GM18868 (cell line): Measurements from ENCODE around the gene TEKT3.

Experiments
- ATAC-seq: cut with Tn5 transposase; IDR thresholded peaks from one replicate; pipeline ENCODE4 v1.9.1; 2021; ENCODE audit warnings: mild to moderate bottlenecking, moderate library complexity; ENCODE audit not compliant: unreplicated experiment

The TEKT3 gene

DNA sequence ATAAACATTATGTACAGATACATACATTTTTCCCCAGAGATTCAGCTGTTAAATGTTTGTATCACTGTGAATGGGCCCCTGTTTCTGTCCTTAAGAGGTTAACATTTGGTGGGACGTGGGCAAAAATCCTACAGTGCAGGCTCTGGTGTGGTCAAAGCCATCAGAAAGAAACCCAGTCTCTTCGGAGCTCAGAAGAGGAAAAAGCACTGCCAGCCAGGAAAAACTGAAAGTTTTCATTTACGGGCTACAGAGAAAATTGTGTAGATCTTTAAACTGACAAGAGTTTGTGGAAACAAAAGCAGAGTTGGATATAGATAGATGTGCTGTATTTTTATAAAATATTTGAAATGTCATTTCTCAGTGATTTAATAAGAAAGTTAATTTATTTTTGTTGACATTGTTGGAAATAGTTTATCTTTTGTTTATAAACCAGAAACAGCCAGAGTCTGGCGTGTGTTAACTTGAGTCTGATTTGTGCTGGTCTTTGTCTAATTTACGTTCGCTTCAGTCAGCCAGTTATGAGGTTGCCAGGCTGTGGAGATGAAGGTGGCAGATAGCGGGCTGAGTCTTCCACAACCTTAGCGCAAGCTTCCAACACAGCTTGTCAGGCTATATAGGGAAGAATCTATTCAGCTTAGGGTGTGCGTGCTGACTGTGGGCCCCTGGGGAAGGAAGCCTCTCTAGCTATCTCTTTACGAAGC, 9.5 kb upstream of the TEKT3 start:
- ATAC-seq, result no peak

- no peak for ATAC-seq
Observed at GRCh38 chr17:15349119-15349518, 7.7 kb upstream of the TEKT3 start.

- no peak for ATAC-seq
Observed at GRCh38 chr17:15348021-15348420, 6.6 kb upstream of the TEKT3 start.

- no peak for ATAC-seq
Observed at GRCh38 chr17:15346066-15346595, 4.7 kb upstream of the TEKT3 start.

- ATAC-seq, result no peak
Observed at GRCh38 chr17:15343749-15344148, 2.4 kb upstream of the TEKT3 start.

DNA sequence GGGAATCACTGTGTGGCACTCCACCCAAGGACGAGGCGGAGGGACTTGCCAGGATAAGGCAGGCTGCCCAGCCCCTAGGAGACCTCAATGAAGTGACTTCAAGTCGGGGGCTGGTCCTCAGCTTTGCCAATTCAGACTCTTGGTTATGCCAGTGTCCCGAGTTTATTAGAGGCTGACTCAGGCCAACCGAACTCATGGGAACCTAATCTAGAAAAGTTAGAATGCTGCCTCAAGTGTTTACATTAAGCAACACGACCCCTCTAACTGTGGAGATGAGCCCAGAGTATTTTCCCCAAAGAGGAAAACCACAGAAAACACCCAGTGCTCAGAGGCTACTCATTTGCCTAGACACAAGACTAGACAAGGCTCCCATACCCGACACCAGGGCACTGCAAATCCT, 1.1 kb upstream of the TEKT3 start:
- no peak for ATAC-seq

DNA sequence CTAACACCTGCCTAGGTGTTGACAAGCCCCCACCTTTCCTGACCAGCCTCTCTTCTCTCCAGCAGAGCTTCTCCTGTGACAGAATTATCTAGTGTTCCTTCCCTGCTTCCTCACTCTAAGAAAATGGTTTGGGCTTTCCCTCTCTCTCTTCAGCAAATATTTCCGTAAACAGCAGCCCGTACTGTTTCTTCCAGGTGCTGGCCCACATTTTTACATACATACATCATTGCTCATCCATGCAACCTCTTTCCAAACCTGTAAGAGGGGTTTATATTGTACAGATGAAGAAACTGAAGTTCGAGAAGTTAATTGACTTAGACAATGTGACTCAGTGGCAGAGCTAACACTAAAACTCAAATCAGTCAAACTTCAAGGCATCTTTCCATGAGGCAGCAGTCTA, 569 bp upstream of the TEKT3 start:
- no peak for ATAC-seq

DNA sequence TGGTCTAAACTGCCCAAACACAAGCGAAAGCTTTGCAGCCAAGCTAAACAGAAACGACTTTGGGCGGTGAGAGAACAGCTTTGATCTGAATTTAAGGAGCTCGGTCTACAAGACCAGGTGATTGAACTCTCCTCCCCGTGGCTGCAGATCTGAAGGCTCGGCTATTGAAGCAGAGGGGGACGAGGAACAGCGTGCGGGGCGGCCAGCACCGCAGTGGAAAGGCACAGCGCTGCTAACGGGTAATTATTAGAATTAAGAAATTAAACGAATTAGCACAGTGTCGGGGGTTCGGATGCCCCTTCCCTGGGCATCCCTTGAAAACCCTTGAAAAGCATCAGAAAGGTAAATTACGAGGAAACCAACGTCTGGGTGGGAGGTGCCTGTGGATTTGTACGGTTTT, 431 bp downstream of the TEKT3 start:
- ATAC-seq, result no peak

DNA sequence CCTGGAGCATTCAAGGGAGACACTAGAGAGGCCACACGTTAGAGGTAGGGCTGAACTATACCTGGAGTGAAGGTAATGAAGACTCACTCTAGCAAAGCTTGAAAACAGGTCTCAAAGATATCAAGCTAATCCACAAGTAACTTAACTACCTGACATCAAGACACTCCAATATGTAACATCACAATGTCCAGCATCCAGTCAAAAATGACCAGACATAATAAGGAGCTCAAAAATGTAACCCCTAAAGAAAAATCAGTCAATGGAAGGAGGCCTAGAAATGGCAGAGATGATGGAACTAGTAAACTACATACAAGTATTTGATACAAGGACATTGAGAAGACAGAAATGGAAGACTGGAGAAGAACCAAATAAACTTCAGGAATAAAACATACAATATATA, 6.0 kb downstream of the TEKT3 start:
- no peak for ATAC-seq

DNA sequence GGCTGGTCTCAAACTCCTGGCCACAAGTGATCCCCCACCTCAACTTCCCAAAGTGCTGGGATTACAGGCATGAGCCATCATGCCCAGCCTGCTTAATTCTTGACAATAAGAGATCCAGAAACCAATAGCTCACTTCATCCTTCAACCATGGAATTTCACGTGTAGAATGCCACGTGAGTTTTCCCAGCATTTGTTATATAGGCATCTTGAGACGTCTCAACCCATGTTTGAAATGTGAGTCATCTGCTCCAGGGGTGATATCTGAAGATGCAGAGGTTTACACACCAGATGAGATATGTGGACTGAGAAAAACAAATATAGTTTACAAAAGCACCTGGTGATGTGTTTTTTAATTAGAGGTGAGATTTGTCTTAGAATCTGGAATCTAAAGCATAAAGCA, 7.1 kb downstream of the TEKT3 start:
- ATAC-seq, result no peak

- no peak for ATAC-seq
Observed at GRCh38 chr17:15332338-15332737, 9.1 kb downstream of the TEKT3 start.

GRCh38 chr17:15323131-15323530, 18.3 kb downstream of the TEKT3 start:
- ATAC-seq, result no peak

- no peak for ATAC-seq
Observed at GRCh38 chr17:15321556-15322251, 19.7 kb downstream of the TEKT3 start.

DNA sequence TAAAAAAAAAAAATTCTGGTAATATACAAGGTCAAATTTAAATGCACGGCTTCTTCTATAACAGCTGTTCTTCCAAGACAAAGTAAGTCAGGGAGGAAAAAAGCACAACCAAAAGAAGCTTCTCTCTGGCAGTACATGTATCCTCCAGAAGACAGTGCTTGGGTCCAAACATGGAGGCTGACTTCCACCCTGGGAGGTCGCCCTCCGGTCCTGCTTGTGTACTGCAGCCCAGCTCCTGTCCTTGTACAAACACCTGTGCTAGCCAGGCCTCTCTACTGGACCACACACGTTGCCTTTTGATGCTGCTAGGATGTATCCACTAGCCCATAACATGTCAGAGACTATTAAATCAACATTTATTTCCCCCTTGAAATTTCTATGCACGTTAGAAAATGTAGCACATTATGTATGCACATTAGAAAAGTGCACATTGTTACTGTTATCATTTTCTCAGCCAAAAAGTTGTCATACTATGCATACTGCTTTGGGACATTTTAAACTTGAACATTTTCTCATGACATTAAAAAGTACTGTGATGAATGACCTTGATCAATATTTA, 21.9 kb downstream of the TEKT3 start:
- ATAC-seq, result no peak

GRCh38 chr17:15311996-15312395, 29.4 kb downstream of the TEKT3 start:
- no peak for ATAC-seq

DNA sequence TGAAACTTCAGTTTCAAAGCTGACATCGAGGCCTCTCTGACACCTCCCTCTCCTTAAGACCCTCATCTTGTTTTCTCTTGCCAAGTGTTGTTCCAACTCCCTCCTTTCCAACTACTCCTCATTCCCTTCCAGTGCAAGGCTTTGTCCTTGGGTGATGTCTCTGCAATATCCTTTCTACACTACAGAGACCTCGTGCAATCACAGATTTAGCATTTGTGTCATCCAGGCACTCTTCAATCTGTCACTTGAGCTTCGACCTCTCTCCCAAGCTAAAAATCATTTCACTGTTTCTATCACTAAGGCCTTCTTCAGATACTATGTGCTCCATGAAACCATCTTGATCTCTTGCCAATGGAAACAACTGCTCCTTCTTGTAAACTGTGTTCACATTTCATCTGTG, 31.6 kb downstream of the TEKT3 start:
- no peak for ATAC-seq

DNA sequence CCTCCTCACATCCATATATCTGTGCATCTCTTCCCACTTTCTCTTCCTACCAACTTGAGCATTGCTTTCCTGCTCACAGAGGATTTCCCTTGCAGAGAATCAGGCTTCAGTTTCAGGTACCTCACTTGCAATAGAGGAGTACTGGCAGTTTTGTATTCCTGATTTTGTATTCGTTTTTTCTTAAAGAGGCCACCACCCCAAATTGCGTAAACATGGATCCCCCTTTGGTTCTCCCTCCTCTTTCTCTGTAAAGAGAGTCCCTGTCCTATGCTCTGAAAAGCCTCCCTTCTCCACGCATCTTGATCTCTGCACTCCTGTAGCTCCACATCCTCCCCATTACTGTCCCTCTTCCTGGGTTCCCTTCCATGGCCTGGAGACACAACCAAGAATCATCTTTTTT, 32.2 kb downstream of the TEKT3 start:
- ATAC-seq, result no peak

DNA sequence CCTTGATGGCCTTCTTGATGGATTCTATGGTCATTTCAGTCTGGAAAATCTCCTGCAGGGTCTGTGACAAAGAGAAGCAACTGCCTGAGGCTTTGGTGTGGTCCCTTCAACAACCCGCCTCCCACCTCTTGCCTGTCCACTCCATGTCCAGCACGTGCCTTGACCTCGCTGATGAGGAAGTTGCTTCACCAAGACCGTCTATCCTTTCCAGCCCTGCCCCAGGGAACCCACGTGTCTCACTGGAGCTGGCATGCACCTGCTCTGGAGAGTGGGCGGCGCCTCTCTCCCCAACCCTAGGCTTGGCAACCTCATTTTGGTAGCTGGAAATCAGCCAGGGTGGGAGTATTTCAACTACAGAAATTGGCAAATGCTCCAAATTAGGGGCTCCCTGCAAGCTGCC, 32.6 kb downstream of the TEKT3 start:
- no peak for ATAC-seq

DNA sequence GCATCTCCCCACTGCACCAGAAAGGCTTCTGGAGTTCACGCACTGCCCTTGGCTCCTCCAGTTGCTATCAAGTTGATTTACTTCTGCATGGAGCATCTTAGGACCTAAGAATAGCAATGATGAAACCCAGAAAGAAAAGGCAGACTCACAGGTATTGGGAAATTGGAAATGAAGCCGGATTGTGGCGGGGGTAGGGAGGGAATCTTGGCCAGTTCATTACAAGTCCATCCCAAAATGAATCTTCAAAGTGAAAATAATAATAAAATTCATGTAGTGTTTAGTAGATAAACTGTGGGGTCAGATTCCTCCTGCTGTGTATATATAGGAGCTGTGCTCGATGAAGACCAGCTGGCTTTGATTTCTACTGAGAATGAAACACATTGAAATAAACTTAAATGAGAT, 33.7 kb downstream of the TEKT3 start:
- no peak for ATAC-seq

DNA sequence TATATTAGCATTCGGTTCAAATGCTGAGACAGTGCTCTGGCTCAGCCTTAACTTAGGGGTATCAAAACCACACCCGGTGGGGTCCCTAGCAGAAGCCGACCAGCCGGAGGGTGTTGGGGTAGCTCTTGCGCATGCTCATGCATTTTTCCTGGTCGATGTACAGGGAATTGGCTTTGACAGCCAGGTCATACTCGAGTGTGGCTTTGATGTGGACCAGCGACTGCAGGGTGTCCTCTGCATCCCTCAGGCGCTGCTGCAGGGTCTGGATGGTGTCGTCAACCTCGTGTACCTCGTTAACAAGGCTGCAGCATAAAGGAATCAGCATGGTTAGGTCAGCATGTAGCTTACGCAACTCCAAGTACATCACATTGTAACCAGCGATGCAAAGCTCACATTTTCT, 37.5 kb downstream of the TEKT3 start:
- ATAC-seq, result no peak

- no peak for ATAC-seq
Observed at GRCh38 chr17:15303268-15303667, 38.1 kb downstream of the TEKT3 start.

DNA sequence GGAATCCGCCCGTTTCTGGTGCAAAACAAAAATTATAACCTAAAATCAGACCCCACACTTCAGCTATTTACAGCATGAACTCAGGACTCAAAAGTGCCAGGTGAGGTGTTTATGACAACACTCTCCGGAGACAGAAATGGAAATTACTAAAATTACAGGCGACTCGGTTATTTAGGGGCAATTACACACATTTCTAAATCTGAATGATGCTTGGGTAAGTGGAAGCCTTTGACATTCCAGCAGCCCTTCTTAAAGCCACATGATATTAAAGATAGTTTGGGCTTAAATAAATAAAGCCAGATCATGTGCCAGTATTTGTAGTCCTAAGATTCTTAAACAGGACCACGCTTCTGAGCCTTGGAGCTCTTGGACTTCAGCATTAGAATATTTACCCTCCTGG, 39.6 kb downstream of the TEKT3 start:
- no peak for ATAC-seq
